K562 (cell line): ENCODE results near the gene AFG1L. TPM values are rescaled to one million over a fixed set of nuclear protein-coding genes. Genes with fewer than 3 reads are reported as not detected.

ENCODE experiments used
- ARHGAP35 ChIP-seq: fragments of 450-650 bp; IDR thresholded peaks from 2 replicates; pipeline ENCODE4 v1.6.1; 2018; ENCODE audit not compliant: partially characterized antibody
- BRCA1 ChIP-seq, 2 experiments: fragments of 450-650 bp in 1 of 2; sonication (generic) in 1 of 2; formaldehyde crosslinking in 1 of 2; IDR thresholded peaks; 2 replicates each; pipeline versions ENCODE4 v1.5.0 to v1.6.1; 2017 to 2020; ENCODE audit warnings: mild to moderate bottlenecking in 1 of 2, missing genetic modification reagents in 1 of 2
- BRD9 ChIP-seq: fragments of 450-650 bp; IDR thresholded peaks from 2 replicates; pipeline ENCODE4 v1.6.1; 2018; ENCODE audit warnings: low read depth; ENCODE audit not compliant: partially characterized antibody
- CBX1 ChIP-seq: sonication (generic); IDR thresholded peaks from 2 replicates; pipeline ENCODE4 v1.6.1; 2016; ENCODE audit warnings: antibody characterized with exemption, low read depth, mild to moderate bottlenecking
- CHD1 ChIP-seq: fragments of 200-600 bp; sonication (generic); IDR thresholded peaks from one replicate; pipeline ENCODE4 v1.6.1; 2012; ENCODE audit warnings: mild to moderate bottlenecking, moderate library complexity, low read length, inconsistent platforms
- DMBX1 ChIP-seq: fragments of 250-450 bp; sonication (Bioruptor Pico); IDR thresholded peaks from 2 replicates; pipeline ENCODE4 v1.8.0; 2022; ENCODE audit warnings: inconsistent platforms, mild to moderate bottlenecking, moderate library complexity, borderline replicate concordance
- E2F1 ChIP-seq: sonication (generic); formaldehyde crosslinking; IDR thresholded peaks from 2 replicates; pipeline ENCODE4 v1.8.1; 2023; ENCODE audit warnings: mild to moderate bottlenecking, missing genetic modification reagents, moderate library complexity
- EP300 ChIP-seq: IDR thresholded peaks from 2 replicates; pipeline ENCODE4 v1.6.1; 2012; ENCODE audit warnings: low read length, improper control_type of control experiment
- ESRRA ChIP-seq: fragments of 450-650 bp; IDR thresholded peaks from 2 replicates; pipeline ENCODE4 v1.6.1; 2014; ENCODE audit warnings: low read depth, mild to moderate bottlenecking, moderate library complexity, borderline replicate concordance
- ETS2 ChIP-seq: IDR thresholded peaks from 2 replicates; pipeline ENCODE4 v1.6.1; 2016; ENCODE audit warnings: borderline replicate concordance, missing genetic modification characterization, mild to moderate bottlenecking, moderate library complexity, missing compliant biosample characterization; ENCODE audit not compliant: poor library complexity, severe bottlenecking
- HDAC3 ChIP-seq: fragments of 450-650 bp; IDR thresholded peaks from 2 replicates; pipeline ENCODE4 v1.6.1; 2018; ENCODE audit warnings: borderline replicate concordance, mild to moderate bottlenecking, moderate library complexity; ENCODE audit not compliant: partially characterized antibody
- KLF16 ChIP-seq: IDR thresholded peaks from 2 replicates; pipeline ENCODE4 v1.6.1; 2016; ENCODE audit warnings: antibody characterized with exemption
- MAZ ChIP-seq, 2 experiments: fragments of 450-650 bp in 1 of 2; sonication (generic) in 1 of 2; formaldehyde crosslinking; IDR thresholded peaks in 1 of 2; conservative IDR thresholded peaks in 1 of 2; 2 replicates each; pipeline versions ENCODE4 v1.4.0 to v1.5.0; 2020; ENCODE audit warnings: mild to moderate bottlenecking in 1 of 2, missing genetic modification reagents in 1 of 2
- MTA2 ChIP-seq: fragments of 450-650 bp; IDR thresholded peaks from 2 replicates; pipeline ENCODE4 v1.6.1; 2016; ENCODE audit warnings: low read depth
- NCOR1 ChIP-seq: fragments of 450-650 bp; IDR thresholded peaks from 2 replicates; pipeline ENCODE4 v1.6.1; 2016; ENCODE audit warnings: mild to moderate bottlenecking, moderate library complexity
- NFE2 ChIP-seq: IDR thresholded peaks from 2 replicates; pipeline ENCODE4 v1.6.1; 2014; ENCODE audit warnings: antibody characterized with exemption, low read depth
- NFIC ChIP-seq: fragments of 450-650 bp; IDR thresholded peaks from 2 replicates; pipeline ENCODE4 v1.6.1; 2017; ENCODE audit warnings: mild to moderate bottlenecking, inconsistent platforms
- NKRF ChIP-seq: fragments of 450-650 bp; IDR thresholded peaks from 2 replicates; pipeline ENCODE4 v1.6.1; 2016; ENCODE audit warnings: borderline replicate concordance
- PHTF2 ChIP-seq: fragments of 250-450 bp; sonication (Bioruptor Pico); IDR thresholded peaks from 2 replicates; pipeline ENCODE4 v1.5.0; 2021; ENCODE audit warnings: mild to moderate bottlenecking
- RCOR1 ChIP-seq, 2 experiments: IDR thresholded peaks; 2 replicates each; pipeline ENCODE4 v1.6.1; 2012; ENCODE audit warnings: low read depth in 2 of 2, low read length in 2 of 2, borderline replicate concordance in 1 of 2, improper control_type of control experiment in 1 of 2
- SMARCA4 ChIP-seq: fragments of 450-650 bp; IDR thresholded peaks from 2 replicates; pipeline ENCODE4 v1.6.1; 2016
- SOX6 ChIP-seq: fragments of 450-650 bp; IDR thresholded peaks from 2 replicates; pipeline ENCODE4 v1.6.1; 2014; ENCODE audit warnings: mild to moderate bottlenecking
- SP2 ChIP-seq: IDR thresholded peaks from 2 replicates; pipeline ENCODE4 v1.6.1; 2011; ENCODE audit warnings: mild to moderate bottlenecking, low read depth, low read length, moderate library complexity; ENCODE audit not compliant: poor library complexity, severe bottlenecking; ENCODE audit errors: extremely low read depth
- TAL1 ChIP-seq: fragments of 450-650 bp; IDR thresholded peaks from 2 replicates; pipeline ENCODE4 v1.6.1; 2016; ENCODE audit warnings: mild to moderate bottlenecking
- TBL1XR1 ChIP-seq, 2 experiments: IDR thresholded peaks; 2 replicates each; pipeline ENCODE4 v1.6.1; 2012; ENCODE audit warnings: improper control_type of control experiment in 2 of 2, low read length in 2 of 2, mild to moderate bottlenecking in 1 of 2
- TEAD4 ChIP-seq, 2 experiments: sonication (generic) in 1 of 2; formaldehyde crosslinking in 1 of 2; IDR thresholded peaks; 2 replicates each; pipeline versions ENCODE4 v1.6.1 to v1.8.0; 2012 to 2022; ENCODE audit warnings: borderline replicate concordance in 1 of 2, inconsistent platforms in 1 of 2, low read length in 1 of 2, mild to moderate bottlenecking in 1 of 2, missing genetic modification reagents in 1 of 2
- ZNF316 ChIP-seq: fragments of 450-650 bp; IDR thresholded peaks from 2 replicates; pipeline ENCODE4 v1.6.1; 2016
- ZNF717 ChIP-seq: fragments of 250-450 bp; sonication (Bioruptor Pico); IDR thresholded peaks from 2 replicates; pipeline ENCODE4 v1.5.0; 2021
- polyA plus RNA-seq, 8 experiments: library from polyadenylated mRNA; depleted of rRNA in 4 of 8; stranded (reverse) in 5 of 8; unstranded in 3 of 8; fragments of >200 nt; fragmentation: Nextera tagmentation in 2 of 8; fragmentation: Illumina TruSeq in 1 of 8; extraction: Ambion mirVana in 2 of 8; extraction: Trizol in 1 of 8; gene quantifications; 2 replicates each; pipeline versions ENCODE4 v1.2.1 to v1.2.3, GENCODE V29; 2011 to 2014; ENCODE audit warnings: inconsistent platforms in 1 of 8, missing spikeins in 1 of 8
- total RNA-seq, 7 experiments: library from RNA; depleted of rRNA in 6 of 7; stranded (reverse); fragments of >200 nt in 6 of 7; fragmentation: Illumina TruSeq in 2 of 7; extraction: Trizol in 2 of 7; gene quantifications; 2 replicates each; pipeline versions ENCODE4 v1.2.1 to v1.2.3, GENCODE V29; 2011 to 2021; ENCODE audit warnings: low replicate concordance in 1 of 7

AFG1L gene
- total and polyA plus RNA-seq, 9 of the 15 experiments (the other 6 are each of a cell fraction or from before 2014, with no cell fraction given), result 2.2 to 15.5 (median 5.8) TPM

- TF ChIP-seq BRD9 (no peak), TBL1XR1 (IDR thresholded peaks at IDR 0.05; ENCODE audit: low read length in 2 of 2) (peak in 1 of 2 experiments; percentile 32; a peak in 1 of 4 replicates), ESRRA (no peak), NKRF (no peak), ETS2 (no peak), NCOR1 (peak; percentile 74), MTA2 (peak; percentile 49; the same call in 1 of the 2 replicates), MAZ (CRISPR knock-in tag; conservative IDR thresholded peaks at IDR 0.05 in 1 of 2, IDR thresholded peaks at IDR 0.05 in 1 of 2) (no peak), SMARCA4 (0 out of 2 replicates have a peak, but pooled peaks have one; percentile 41), NFE2 (0 out of 2 replicates have a peak, but pooled peaks have one; percentile 1), RCOR1 (IDR thresholded peaks at IDR 0.05; ENCODE audit: borderline replicate concordance in 1 of 2, low read depth in 2 of 2, low read length in 2 of 2) (0 out of 4 replicates have a peak, but pooled peaks of 1 of the 2 experiments have one; percentile 16), ZNF316 (no peak), ZNF717 (CRISPR knock-in tag) (no peak), BRCA1 (IDR thresholded peaks at IDR 0.05) (no peak), BRCA1 (CRISPR knock-in tag; IDR thresholded peaks at IDR 0.05) (no peak), DMBX1 (CRISPR knock-in tag) (0 out of 2 replicates have a peak, but pooled peaks have one; percentile 34), NFIC (peak; percentile 79), SP2 (no peak), TAL1 (peak; percentile 82), KLF16 (peak; percentile 63; the same call in 1 of the 2 replicates), CHD1 (no peak), ARHGAP35 (no peak), HDAC3 (no peak), PHTF2 (CRISPR knock-in tag) (no peak), CBX1 (no peak), EP300 (peak; percentile 63; the same call in 1 of the 2 replicates), E2F1 (no peak), TEAD4 (IDR thresholded peaks at IDR 0.05; ENCODE audit: low read length) (peak; percentile 86), TEAD4 (CRISPR knock-in tag; IDR thresholded peaks at IDR 0.05; ENCODE audit: borderline replicate concordance) (no peak), SOX6 (0 out of 2 replicates have a peak, but pooled peaks have one; percentile 37)
These were observed 279.7 kb downstream of the AFG1L start (continued) for GRCh38 chr6:108574457-108575141.
